PFSK-1 (cell line): ENCODE results near the gene ATP13A4.

Experiments
- FOXP2 ChIP-seq: optimal IDR thresholded peaks from 2 replicates; pipeline ENCODE3; 2011; ENCODE audit warnings: borderline replicate concordance, control low read depth, inconsistent platforms; ENCODE audit not compliant: insufficient read depth; ENCODE audit errors: extremely low read length, extremely low read depth
- POLR2AphosphoS5 ChIP-seq: IDR thresholded peaks from 2 replicates; pipeline ENCODE4 v1.6.1; 2012; ENCODE audit warnings: low read depth, mild to moderate bottlenecking, control low read depth, low read length, moderate library complexity
- REST ChIP-seq, 2 experiments: IDR thresholded peaks; 2 replicates each; pipeline versions ENCODE4 v1.6.1 to v1.8.0; 2011 to 2012; ENCODE audit warnings: low read depth in 2 of 2, low read length in 2 of 2, control low read depth in 1 of 2, inconsistent platforms in 1 of 2, mild to moderate bottlenecking in 1 of 2, moderate library complexity in 1 of 2; ENCODE audit not compliant: insufficient read depth in 1 of 2
- SIN3A ChIP-seq: IDR thresholded peaks from 2 replicates; pipeline ENCODE4 v1.6.1; 2012; ENCODE audit warnings: mild to moderate bottlenecking, low read length, moderate library complexity, borderline replicate concordance; ENCODE audit not compliant: insufficient read depth
- TAF1 ChIP-seq: IDR thresholded peaks from 2 replicates; pipeline ENCODE4 v1.6.1; 2012; ENCODE audit warnings: low read length, control low read depth, borderline replicate concordance; ENCODE audit not compliant: insufficient read depth

ATP13A4 gene

DNA sequence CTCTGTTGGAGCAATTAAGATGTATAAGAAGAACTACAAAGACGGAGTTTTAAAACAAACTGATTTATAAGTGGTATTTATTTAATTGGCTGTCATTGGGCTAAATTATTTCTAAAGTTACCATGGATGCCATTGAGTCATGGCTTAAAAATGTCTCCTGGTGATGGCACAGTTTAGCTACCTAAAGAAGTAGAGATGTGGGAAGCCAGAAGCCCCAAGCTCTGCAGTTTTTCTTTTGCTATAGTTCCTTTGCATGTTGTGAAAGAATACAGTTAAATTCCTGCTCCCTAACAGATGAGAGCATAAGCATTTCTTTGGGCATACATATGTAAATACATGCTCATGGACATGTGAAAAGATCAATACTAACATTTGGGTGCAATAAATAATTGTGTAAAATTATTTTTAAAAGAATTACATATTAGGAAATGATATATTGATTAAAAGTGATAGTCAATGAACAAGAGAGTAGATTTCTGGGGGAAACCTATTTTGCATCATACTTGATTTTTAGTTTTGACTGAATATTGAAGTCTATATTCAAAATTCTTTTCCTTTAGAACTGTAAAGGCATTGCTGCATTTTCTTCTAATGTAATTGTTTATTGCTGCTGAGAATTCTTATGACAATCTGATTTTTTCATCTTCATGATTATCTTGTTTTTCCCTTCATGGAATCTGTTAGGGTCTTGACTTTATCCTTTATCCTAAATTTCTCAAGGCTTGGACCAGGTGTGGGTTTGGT lies 40.4 kb upstream of the ATP13A4 start:
- TF ChIP-seq POLR2AphosphoS5: no peak
- no peak for TF ChIP-seq REST (IDR thresholded peaks at IDR 0.05; ENCODE audit: insufficient read depth in 1 of 2, low read depth in 2 of 2, low read length in 2 of 2)
- no peak for TF ChIP-seq TAF1

- no peak for TF ChIP-seq REST (IDR thresholded peaks at IDR 0.05; ENCODE audit: insufficient read depth in 1 of 2, low read depth in 2 of 2, low read length in 2 of 2)
- TF ChIP-seq POLR2AphosphoS5: no peak
- TF ChIP-seq SIN3A: no peak
- no peak for TF ChIP-seq TAF1
- TF ChIP-seq FOXP2: no peak
Observed at GRCh38 chr3:193593668-193594030, 39.0 kb upstream of the ATP13A4 start.

GRCh38 chr3:193592841-193593667 lies 38.4 kb upstream of the ATP13A4 start, which contains the start of gene OPA1:
OPA1 (plus strand) TSS chr3:193593208; CDS start chr3:193593378, 170 bp downstream.
- peak; percentile 99 for TF ChIP-seq FOXP2
- 0 out of 4 replicates have a peak, but pooled peaks of 1 of the 2 experiments have one; percentile 49 for TF ChIP-seq REST (IDR thresholded peaks at IDR 0.05; ENCODE audit: insufficient read depth in 1 of 2, low read depth in 2 of 2, low read length in 2 of 2)
- peak; percentile 78 for TF ChIP-seq POLR2AphosphoS5
- TF ChIP-seq TAF1: peak; percentile 64; the same call in 1 of the 2 replicates
- peak; percentile 36; the same call in 1 of the 2 replicates for TF ChIP-seq SIN3A

DNA sequence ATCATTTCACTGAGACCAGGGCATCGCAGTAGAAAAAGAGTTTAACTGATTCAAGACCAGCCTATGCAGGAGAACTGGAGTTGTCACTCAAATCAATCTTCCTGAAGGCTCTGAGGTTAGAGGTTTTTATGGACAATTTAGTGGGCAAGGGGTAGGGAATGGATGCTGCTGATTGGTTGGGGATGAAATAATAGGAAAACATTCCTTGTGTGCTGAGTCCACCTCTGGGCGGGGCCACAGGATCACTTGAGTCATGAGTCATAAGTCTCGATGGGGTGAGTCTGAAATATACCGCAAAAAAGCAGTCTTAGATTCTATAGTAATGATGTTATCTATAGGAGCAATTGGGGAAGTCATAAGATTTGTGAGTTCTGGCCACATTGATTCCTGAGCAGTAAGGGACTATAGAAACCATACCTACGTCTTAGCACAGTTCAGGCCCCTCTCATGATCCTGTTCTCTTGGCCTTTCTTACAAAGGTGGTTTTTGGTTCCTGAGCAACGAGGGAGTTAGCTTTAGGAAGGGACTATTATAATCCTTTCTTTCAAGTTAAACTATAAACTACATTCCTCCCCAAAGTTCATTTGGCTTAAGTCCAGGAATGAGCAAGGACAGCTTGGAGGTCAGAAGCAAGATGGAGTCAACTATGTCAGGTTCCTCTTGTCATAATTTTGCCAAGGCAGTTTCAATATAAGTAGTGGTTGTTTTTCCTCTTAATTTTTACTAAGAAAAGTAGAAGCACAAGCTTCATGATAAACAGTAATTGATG lies 35.6 kb upstream of the ATP13A4 start:
- TF ChIP-seq FOXP2: no peak
- no peak for TF ChIP-seq SIN3A
- no peak for TF ChIP-seq REST (IDR thresholded peaks at IDR 0.05; ENCODE audit: insufficient read depth in 1 of 2, low read depth in 2 of 2, low read length in 2 of 2)
- no peak for TF ChIP-seq TAF1
- no peak for TF ChIP-seq POLR2AphosphoS5
